Esophagus mucosa (tissue), 1 donor: ENCODE measurements around the gene SNRPA1. TPM values are rescaled to one million over a fixed set of nuclear protein-coding genes. Genes with fewer than 3 reads are reported as not detected.
A peak's percentile ranks its signal among the peaks of the same experiment; 100 is the strongest.

Experiments used
- ATAC-seq: fragments of 200-7000 bp; cut with Tn5 transposase; one replicate; pipeline ENCODE4 v1.9.1; 2020
- total RNA-seq: library from RNA; stranded (reverse); gene quantifications from one replicate; pipeline ENCODE4 v1.2.4, GENCODE V29; 2023
- donor health status: DM: yes; HTN: yes; CAD: no.

The SNRPA1 gene
- total RNA-seq, 1 donor from 2014 or later = 44.5 TPM

DNA sequence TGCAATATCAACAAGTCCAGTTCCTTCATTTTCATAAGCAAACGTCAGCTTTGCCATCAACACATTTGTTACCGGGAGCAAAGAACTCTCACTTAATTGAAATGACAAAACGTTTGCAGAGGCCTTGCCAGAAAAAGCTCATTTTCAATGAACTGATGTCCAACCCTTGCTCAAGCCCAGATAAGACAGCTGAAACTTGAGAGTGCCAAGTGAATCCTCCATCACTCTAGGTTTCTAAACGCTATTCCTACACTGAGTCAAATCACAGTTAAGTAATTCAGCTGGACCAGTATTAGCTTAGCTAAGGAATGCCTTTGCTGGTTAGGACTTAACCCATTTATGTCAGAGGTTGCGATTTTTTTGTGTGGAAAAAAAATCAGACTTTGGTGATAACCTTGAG, 54.7 kb downstream of the SNRPA1 start:
- no peak for ATAC-seq

- no peak for ATAC-seq
Measured at GRCh38 chr15:101239724-101240136, 55.3 kb downstream of the SNRPA1 start.

- ATAC-seq = no peak
Measured at GRCh38 chr15:101237251-101237650, 57.8 kb downstream of the SNRPA1 start.

DNA sequence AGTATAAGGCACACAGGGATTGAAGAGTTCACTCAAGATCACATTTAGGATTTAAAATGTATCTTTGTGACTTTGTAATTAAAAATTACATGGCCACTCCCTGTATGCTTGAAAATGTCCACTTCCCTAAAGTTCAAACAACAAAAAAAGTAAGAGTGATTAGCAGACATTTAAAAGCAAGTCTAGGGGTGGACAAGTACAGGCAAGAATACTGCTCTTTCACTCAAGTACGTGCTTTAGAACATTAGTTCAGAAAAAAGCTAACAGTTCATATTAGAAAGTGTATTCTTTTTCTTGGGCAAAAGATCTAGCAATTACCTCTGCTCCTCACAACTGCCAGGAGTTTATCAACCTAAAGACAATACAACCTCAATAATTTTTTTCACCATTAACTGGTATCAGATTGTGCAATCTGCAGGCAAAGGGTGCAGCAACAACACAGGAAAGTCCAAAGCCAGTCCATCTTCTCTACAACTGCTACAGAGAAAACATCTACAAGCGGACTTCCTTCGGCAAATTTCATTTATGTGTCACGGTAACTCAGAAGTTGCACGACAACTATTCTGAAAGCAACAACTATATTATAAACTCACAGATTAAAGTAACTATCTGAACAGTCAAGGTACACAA, 61.3 kb downstream of the SNRPA1 start:
- ATAC-seq = peak; percentile 27

DNA sequence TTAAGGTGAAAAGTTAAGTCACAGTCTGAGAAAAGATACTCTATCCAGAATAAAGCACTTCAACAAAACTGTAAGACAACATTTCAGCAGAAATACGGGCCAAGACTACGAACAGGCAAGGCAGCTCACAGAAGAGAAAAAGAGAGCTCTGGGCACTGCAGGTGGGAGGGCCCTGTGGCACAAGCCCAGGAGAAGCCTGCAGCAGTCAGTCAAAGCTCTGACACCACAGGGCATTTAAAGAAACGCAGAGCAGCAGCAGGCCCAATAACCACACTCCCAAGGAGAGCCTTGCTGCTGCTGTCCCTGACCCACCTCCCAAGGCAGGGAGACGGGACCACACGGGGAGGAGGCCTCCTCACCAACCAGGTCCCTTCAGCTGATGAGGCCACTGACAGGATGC, 62.4 kb downstream of the SNRPA1 start:
- ATAC-seq = peak; percentile 48

Other genes with a start within 250 kb of the SNRPA1 start
- 10.0 TPM for gene CHSY1, start 43.2 kb downstream of the SNRPA1 start, total RNA-seq
- gene SELENOS, start 17.8 kb downstream of the SNRPA1 start, total RNA-seq = 37.8 TPM
- 6.7 TPM for gene PCSK6, start 194.5 kb upstream of the SNRPA1 start, total RNA-seq